ENCODE data around the gene IGLL5. TPM values are rescaled to one million over a fixed set of nuclear protein-coding genes. Genes with fewer than 3 reads are reported as not detected.
A peak's percentile ranks its signal among the peaks of the same experiment; 100 is the strongest.

The IGLL5 gene
- total and polyA plus RNA-seq, 5 donors from 2014 or later: 0.27 to 1.4 (median 0.39) TPM; not detected in 2

DNA sequence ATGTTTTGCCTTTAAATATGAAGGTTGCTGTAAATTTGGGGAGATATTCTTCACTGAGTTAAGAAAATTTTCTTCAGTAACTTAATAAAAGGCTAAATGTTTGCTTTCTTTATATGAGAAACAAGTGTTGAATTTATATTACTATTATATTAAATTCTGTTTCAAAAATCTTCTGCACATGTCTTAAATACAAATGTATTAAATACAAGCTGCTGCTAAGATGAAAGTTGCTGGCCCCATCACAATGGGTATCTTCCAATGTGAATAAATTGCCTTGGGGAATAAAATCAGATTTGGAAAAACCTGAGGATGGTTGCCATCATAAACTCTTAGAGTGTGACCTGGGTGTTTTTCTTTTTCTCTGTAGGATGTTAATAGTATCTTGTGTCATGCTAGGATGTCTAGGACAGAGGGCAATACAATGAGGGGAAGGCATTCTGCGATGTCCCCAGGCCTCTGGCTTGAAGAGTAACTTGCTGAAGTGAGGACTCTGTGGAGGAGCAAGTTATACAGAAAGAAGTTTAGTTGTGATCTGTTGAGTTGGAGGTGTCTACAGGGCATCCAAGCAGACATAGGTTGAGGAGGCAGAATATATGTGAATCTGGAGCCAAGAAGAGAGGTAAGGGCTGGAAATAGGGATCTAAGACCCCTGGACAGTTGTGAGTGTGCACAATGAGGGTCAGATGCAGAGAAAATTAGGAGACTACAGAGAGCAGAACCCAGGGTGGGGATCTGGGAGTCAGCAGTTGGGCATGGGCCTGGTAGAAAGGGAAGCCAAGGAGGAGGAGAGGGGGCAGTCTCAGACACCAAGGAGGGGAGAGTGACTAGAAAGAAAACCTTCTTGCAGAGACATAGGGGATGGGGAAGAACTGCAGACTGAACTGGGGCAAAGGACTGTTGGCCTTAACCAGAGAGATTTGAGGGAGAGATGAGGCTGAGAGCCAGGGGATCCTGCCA is 4.8 kb downstream of the IGLL5 start:
- no peak overlapping the region for H3K27ac Mint-ChIP-seq
- DNase-seq (no peak), ATAC-seq (ENCODE audit: low read depth in 2 of 2) (no peak)
- no peaks in the 10 kb centered on the region for H3K4me1 Mint-ChIP-seq
- H3K4me3 Mint-ChIP-seq: no peak overlapping the region
- no peaks in the 10 kb centered on the region for H3K36me3 ChIP-seq (ENCODE audit: control insufficient read depth, insufficient read depth, low read length)
- H3K27me3 Mint-ChIP-seq: peaks cover 34% of the 10 kb centered on the region
- no peaks in the 10 kb centered on the region for H3K36me3 Mint-ChIP-seq
- H3K9me3 Mint-ChIP-seq: peaks cover 0 to 1% (median 0%) of the 10 kb centered on the region in 7 donors
- H3K4me3 ChIP-seq (ENCODE audit: low read depth, low read length): no peak overlapping the region
- no peaks in the 10 kb centered on the region for H3K4me1 ChIP-seq (ENCODE audit: control insufficient read depth, insufficient read depth, low read length, poor library complexity, severe bottlenecking)
- H3K9me3 ChIP-seq (ENCODE audit: control insufficient read depth in 2 of 2, low read length in 2 of 2): no peaks in the 10 kb centered on the region
- no peaks in the 10 kb centered on the region for H3K27me3 ChIP-seq (ENCODE audit: control insufficient read depth, insufficient read depth, low read length)
- no peak overlapping the region for H3K27ac ChIP-seq (ENCODE audit: insufficient read depth, low read length, poor library complexity, severe bottlenecking)

DNA sequence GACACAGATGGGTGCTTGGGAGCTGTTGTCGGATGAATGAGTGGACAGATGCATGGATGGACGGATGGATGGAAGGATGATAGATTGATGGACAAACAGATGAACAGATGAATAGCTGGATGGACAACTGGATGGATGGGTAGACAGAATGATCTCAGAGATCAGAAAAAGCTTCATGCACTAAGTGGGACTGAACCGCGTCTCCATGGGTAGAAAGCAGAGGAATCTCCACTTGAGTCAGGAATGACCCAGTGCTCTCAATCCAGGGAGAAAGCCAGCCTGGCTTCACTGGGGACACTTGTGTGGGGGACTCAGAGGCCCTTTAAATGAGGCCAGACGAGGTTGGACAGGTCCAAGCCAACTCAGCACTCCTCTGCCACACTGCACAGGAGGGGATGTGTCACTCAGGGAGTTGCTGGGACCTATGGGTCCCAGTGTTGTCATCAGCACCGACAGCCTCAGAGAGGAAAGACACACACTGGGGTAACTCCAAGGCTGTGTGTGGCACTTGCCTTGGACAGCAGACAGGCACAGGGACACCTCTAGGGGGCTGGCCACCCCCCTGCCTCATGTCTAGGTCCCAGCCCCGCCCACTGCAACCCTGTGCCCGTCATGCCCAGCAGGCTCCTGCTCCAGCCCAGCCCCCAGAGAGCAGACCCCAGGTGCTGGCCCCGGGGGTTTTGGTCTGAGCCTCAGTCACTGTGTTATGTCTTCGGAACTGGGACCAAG is 5.6 kb downstream of the IGLL5 start:
- H3K9me3 ChIP-seq (ENCODE audit: control insufficient read depth in 2 of 2, low read length in 2 of 2): no peaks in the 10 kb centered on the region
- no peaks in the 10 kb centered on the region for H3K4me1 ChIP-seq (ENCODE audit: control insufficient read depth, insufficient read depth, low read length, poor library complexity, severe bottlenecking)
- no peak overlapping the region for H3K27ac Mint-ChIP-seq
- no peaks in the 10 kb centered on the region for H3K36me3 Mint-ChIP-seq
- no peaks in the 10 kb centered on the region for H3K27me3 ChIP-seq (ENCODE audit: control insufficient read depth, insufficient read depth, low read length)
- no peak overlapping the region for H3K4me3 ChIP-seq (ENCODE audit: low read depth, low read length)
- H3K4me3 Mint-ChIP-seq: no peak overlapping the region
- H3K36me3 ChIP-seq (ENCODE audit: control insufficient read depth, insufficient read depth, low read length): no peaks in the 10 kb centered on the region
- no peak overlapping the region for H3K27ac ChIP-seq (ENCODE audit: insufficient read depth, low read length, poor library complexity, severe bottlenecking)
- H3K9me3 Mint-ChIP-seq: peaks cover 0 to 1% (median 0%) of the 10 kb centered on the region in 7 donors
- ATAC-seq (ENCODE audit: low read depth in 2 of 2) (no peak), DNase-seq (no peak)
- peaks cover 34% of the 10 kb centered on the region for H3K27me3 Mint-ChIP-seq
- H3K4me1 Mint-ChIP-seq: no peaks in the 10 kb centered on the region

DNA sequence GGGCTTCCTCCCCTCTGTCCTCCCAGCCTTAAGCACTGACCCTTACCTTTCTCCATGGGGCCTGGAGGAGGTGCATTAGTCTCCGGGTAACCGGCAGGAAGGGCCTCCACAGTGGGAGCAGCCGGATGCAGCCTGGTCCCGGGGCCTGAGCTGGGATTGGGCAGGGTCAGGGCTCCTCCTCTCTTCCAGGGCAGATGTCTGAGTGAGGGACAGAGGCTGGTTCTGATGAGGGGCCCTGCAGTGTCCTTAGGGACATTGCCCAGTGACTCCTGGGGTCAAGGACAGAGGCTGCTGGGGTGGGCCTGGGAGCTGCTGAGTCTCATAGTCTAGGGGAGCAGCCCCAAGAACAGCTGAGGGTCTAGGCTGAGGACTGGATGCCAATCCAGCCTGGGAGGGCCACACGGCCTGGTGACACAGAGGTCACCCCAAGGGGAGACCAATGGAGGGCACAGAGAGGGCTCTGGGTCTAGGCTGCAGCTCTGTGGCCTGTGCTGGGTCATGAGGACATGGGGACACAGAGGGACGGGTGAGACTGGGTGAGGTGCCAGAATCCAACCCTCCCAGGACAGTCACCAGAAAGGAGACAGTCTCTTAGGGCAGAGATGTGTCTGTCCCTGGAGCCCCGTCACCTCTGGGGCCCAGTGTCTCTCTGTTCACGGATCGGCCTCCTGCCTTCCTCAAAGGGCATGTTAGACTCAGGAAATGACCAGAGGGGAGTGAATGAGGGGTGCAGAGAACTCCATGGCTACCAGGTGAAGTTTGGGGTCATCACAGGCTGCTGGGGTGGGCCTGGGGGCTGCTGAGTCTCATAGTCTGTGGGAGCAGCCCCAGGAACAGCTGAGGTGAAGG is 6.5 kb downstream of the IGLL5 start:
- Mint-ChIP-seq H3K36me3 (no peaks in the 10 kb centered on the region), H3K27ac (no peak overlapping the region), H3K9me3 (peaks cover 0 to 1% (median 0%) of the 10 kb centered on the region in 7 donors), H3K27me3 (peaks cover 31% of the 10 kb centered on the region), H3K4me3 (no peak overlapping the region), H3K4me1 (no peaks in the 10 kb centered on the region)
- Histone ChIP-seq H3K27me3 (ENCODE audit: control insufficient read depth, insufficient read depth, low read length) (no peaks in the 10 kb centered on the region), H3K27ac (ENCODE audit: insufficient read depth, low read length, poor library complexity, severe bottlenecking) (no peak overlapping the region), H3K9me3 (ENCODE audit: control insufficient read depth in 2 of 2, low read length in 2 of 2) (no peaks in the 10 kb centered on the region), H3K36me3 (ENCODE audit: control insufficient read depth, insufficient read depth, low read length) (no peaks in the 10 kb centered on the region), H3K4me1 (ENCODE audit: control insufficient read depth, insufficient read depth, low read length, poor library complexity, severe bottlenecking) (no peaks in the 10 kb centered on the region), H3K4me3 (ENCODE audit: low read depth, low read length) (no peak overlapping the region)
- DNase-seq (no peak), ATAC-seq (ENCODE audit: low read depth in 2 of 2) (no peak)

DNA sequence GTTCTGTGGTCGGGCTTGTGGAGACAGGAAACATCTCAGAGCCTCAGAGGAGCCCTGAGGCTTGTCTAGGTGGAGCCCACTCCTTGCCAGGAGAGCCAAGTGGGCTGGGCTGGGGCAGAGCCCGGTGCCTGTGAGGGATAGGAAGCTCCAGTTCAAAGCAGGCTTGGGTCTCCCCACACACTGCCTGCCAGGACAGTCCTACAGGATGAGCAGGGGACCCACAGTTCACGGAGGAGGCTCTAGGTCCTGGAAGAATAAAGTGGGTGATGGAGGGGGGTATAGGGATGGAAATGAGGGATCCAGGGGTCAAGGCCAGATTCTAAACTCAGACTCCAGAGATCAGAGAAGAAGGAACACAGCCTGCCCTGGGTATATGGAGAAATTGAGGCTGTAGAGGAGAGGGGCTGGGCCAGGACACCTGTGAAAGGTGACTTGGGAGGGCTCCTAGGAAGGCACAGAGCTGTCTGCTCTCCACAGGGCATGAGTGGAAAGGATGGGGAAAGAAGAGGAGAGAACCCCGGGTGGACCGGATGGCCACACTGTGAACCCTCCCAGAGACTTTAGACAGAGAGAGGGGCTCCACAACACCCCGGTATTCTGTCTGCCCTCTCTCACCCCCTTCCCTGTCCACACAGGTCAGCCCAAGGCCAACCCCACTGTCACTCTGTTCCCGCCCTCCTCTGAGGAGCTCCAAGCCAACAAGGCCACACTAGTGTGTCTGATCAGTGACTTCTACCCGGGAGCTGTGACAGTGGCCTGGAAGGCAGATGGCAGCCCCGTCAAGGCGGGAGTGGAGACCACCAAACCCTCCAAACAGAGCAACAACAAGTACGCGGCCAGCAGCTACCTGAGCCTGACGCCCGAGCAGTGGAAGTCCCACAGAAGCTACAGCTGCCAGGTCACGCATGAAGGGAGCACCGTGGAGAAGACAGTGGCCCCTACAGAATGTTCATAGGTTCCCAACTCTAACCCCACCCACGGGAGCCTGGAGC is 7.4 kb downstream of the IGLL5 start:
- DNase-seq: no peak
- H3K27me3 ChIP-seq (ENCODE audit: control insufficient read depth, insufficient read depth, low read length): no peaks in the 10 kb centered on the region
- H3K4me1 ChIP-seq (ENCODE audit: control insufficient read depth, insufficient read depth, low read length, poor library complexity, severe bottlenecking): no peaks in the 10 kb centered on the region
- no peak for ATAC-seq (ENCODE audit: low read depth in 2 of 2)
- H3K4me3 ChIP-seq (ENCODE audit: low read depth, low read length): no peak overlapping the region
- Mint-ChIP-seq H3K27me3 (peaks cover 25% of the 10 kb centered on the region), H3K4me1 (no peaks in the 10 kb centered on the region), H3K9me3 (peaks cover 0 to 4% (median 0%) of the 10 kb centered on the region in 7 donors), H3K27ac (no peak overlapping the region), H3K4me3 (peak overlapping the region in 1 of 4 donors; percentile 52), H3K36me3 (no peaks in the 10 kb centered on the region)
- H3K27ac ChIP-seq (ENCODE audit: insufficient read depth, low read length, poor library complexity, severe bottlenecking): no peak overlapping the region
- H3K36me3 ChIP-seq (ENCODE audit: control insufficient read depth, insufficient read depth, low read length): no peaks in the 10 kb centered on the region
- no peaks in the 10 kb centered on the region for H3K9me3 ChIP-seq (ENCODE audit: control insufficient read depth in 2 of 2, low read length in 2 of 2)

DNA sequence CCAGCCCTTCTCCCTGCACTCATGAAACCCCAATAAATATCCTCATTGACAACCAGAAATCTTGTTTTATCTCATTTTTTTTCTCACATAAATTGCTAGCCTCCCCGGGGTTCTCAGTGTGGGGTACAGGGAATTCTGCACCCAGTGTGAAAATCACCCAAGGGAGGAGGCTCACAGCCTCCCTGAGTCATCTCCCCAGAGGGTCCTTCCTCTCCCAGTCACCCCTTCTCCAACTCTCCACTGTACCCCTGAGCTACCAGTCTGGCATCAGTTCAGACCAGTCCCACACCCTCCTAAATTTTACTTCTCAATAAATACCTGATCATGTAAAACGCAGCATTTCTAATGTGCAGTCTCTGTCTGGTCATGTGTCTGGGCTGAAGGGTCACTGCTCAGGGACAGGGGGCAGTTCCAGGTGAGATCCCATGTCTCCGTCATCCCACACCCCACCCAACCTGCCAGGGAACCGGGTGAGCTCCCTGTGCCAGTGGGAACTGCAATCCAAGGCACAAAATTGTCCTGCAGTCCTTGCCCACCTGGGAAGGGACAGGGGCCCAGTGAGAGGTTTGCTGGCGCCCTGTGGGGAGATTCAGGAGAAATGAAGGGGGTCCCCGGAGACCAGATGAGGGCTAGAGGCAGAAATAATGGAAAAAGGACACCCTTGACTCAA is 8.3 kb downstream of the IGLL5 start:
- H3K36me3 Mint-ChIP-seq: no peaks in the 10 kb centered on the region
- Histone ChIP-seq H3K4me1 (ENCODE audit: control insufficient read depth, insufficient read depth, low read length, poor library complexity, severe bottlenecking) (no peaks in the 10 kb centered on the region), H3K4me3 (ENCODE audit: low read depth, low read length) (no peak overlapping the region), H3K27me3 (ENCODE audit: control insufficient read depth, insufficient read depth, low read length) (no peaks in the 10 kb centered on the region), H3K36me3 (ENCODE audit: control insufficient read depth, insufficient read depth, low read length) (no peaks in the 10 kb centered on the region), H3K9me3 (ENCODE audit: control insufficient read depth in 2 of 2, low read length in 2 of 2) (no peaks in the 10 kb centered on the region), H3K27ac (ENCODE audit: insufficient read depth, low read length, poor library complexity, severe bottlenecking) (no peak overlapping the region)
- H3K4me1 Mint-ChIP-seq: no peaks in the 10 kb centered on the region
- H3K9me3 Mint-ChIP-seq: peaks cover 0 to 4% (median 0%) of the 10 kb centered on the region in 7 donors
- H3K27ac Mint-ChIP-seq: no peak overlapping the region
- peaks cover 23% of the 10 kb centered on the region for H3K27me3 Mint-ChIP-seq
- no peak overlapping the region for H3K4me3 Mint-ChIP-seq
- ATAC-seq (ENCODE audit: low read depth in 2 of 2) (no peak), DNase-seq (no peak)

DNA sequence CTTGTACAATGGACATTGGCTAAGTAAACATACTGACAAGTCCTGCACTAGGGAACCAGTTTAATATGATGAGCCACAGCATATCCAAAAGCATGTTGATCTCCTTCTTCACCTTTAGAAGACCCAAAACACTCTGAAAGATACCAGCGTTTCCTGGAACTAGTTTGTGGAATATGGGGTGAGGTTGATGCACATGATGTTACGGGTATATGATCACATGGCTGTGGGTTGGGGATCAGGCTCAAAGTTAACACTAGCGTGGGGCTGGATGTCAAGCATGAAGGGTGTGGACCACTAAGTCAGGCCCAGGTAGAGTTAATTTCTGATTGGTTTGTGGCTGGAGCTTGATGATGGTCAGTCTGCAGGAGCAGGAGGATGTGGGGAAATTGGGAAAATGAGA is 9.0 kb downstream of the IGLL5 start:
- Mint-ChIP-seq H3K36me3 (no peaks in the 10 kb centered on the region), H3K4me3 (no peak overlapping the region), H3K4me1 (no peaks in the 10 kb centered on the region), H3K27ac (no peak overlapping the region), H3K9me3 (peaks cover 0 to 4% (median 0%) of the 10 kb centered on the region in 7 donors), H3K27me3 (peaks cover 19% of the 10 kb centered on the region)
- Histone ChIP-seq H3K4me3 (ENCODE audit: low read depth, low read length) (no peak overlapping the region), H3K27me3 (ENCODE audit: control insufficient read depth, insufficient read depth, low read length) (no peaks in the 10 kb centered on the region), H3K27ac (ENCODE audit: insufficient read depth, low read length, poor library complexity, severe bottlenecking) (no peak overlapping the region), H3K36me3 (ENCODE audit: control insufficient read depth, insufficient read depth, low read length) (no peaks in the 10 kb centered on the region), H3K4me1 (ENCODE audit: control insufficient read depth, insufficient read depth, low read length, poor library complexity, severe bottlenecking) (no peaks in the 10 kb centered on the region), H3K9me3 (ENCODE audit: control insufficient read depth in 2 of 2, low read length in 2 of 2) (no peaks in the 10 kb centered on the region)
- ATAC-seq (ENCODE audit: low read depth in 2 of 2) (no peak), DNase-seq (no peak)

Data from CD4-positive, CD25-positive, alpha-beta regulatory T cell (primary cell).